Measurements from ENCODE around the gene ZNF836. TPM values are rescaled to one million over a fixed set of nuclear protein-coding genes. Genes with fewer than 3 reads are reported as not detected.

The ZNF836 gene
- total and polyA plus RNA-seq, 2 of the 13 experiments (the other 11 are each of a cell fraction or from before 2014, with no cell fraction given), result 1.6 to 5.3 TPM

- TF ChIP-seq ARID5B (CRISPR knock-in tag; IDR thresholded peaks at IDR 0.05), result no peak
- no peak for TF ChIP-seq CCDC6 (CRISPR knock-in tag; IDR thresholded peaks at IDR 0.05)
- TF ChIP-seq PRDM4 (CRISPR knock-in tag; IDR thresholded peaks at IDR 0.05; ENCODE audit: borderline replicate concordance), result no peak
- no peak; the same call in 1 of the 2 replicates for TF ChIP-seq HOXA5 (CRISPR knock-in tag; IDR thresholded peaks at IDR 0.05)
- TF ChIP-seq SUZ12 (IDR thresholded peaks at IDR 0.05; ENCODE audit: low read depth, low read length), result no peak
- TF ChIP-seq MNT (IDR thresholded peaks at IDR 0.05), result peak; percentile 73
- no peak for TF ChIP-seq E2F2 (CRISPR knock-in tag; IDR thresholded peaks at IDR 0.05; ENCODE audit: borderline replicate concordance)
- TF ChIP-seq ZNF775 (CRISPR knock-in tag; IDR thresholded peaks at IDR 0.05; ENCODE audit: borderline replicate concordance), result no peak
- TF ChIP-seq ZNF772 (CRISPR knock-in tag; IDR thresholded peaks at IDR 0.05), result no peak
- TF ChIP-seq HCFC1 (IDR thresholded peaks at IDR 0.05; ENCODE audit: low read depth, low read length), result no peak
- no peak for TF ChIP-seq ZNF281 (CRISPR knock-in tag; IDR thresholded peaks at IDR 0.05; ENCODE audit: borderline replicate concordance)
- no peak for TF ChIP-seq ZNF180 (CRISPR knock-in tag; IDR thresholded peaks at IDR 0.05; ENCODE audit: borderline replicate concordance, low read depth)
- no peak for TF ChIP-seq ZNF138 (CRISPR knock-in tag; IDR thresholded peaks at IDR 0.05; ENCODE audit: low read depth)
- no peak for TF ChIP-seq ZNF232 (CRISPR knock-in tag; IDR thresholded peaks at IDR 0.05; ENCODE audit: borderline replicate concordance)
- TF ChIP-seq RFX5 (IDR thresholded peaks at IDR 0.05; ENCODE audit: low read depth, low read length), result no peak
- TF ChIP-seq PPARG (CRISPR knock-in tag; conservative IDR thresholded peaks at IDR 0.05), result no peak
These were observed 33.0 kb downstream of the ZNF836 start (continued) for GRCh38 chr19:52138278-52138982.

All from HepG2 (cell line).